Parathyroid adenoma (tissue), 2 donors: Measurements from ENCODE around the gene PRPF38B.

Experiments
- H2AFZ ChIP-seq: fragments of 300-600 bp; sonication (generic); one replicate; pipeline ENCODE4 v1.7.0; 2017; ENCODE audit warnings: antibody characterized with exemption, mild to moderate bottlenecking
- H3K27ac ChIP-seq: fragments of 300-600 bp; sonication (generic); one replicate; pipeline ENCODE4 v1.7.0; 2017
- H3K27me3 ChIP-seq: fragments of 300-600 bp; sonication (generic); one replicate; pipeline ENCODE4 v1.7.0; 2017; ENCODE audit warnings: low read length; ENCODE audit not compliant: control insufficient read depth, insufficient read depth
- H3K36me3 ChIP-seq: fragments of 300-600 bp; sonication (generic); one replicate; pipeline ENCODE4 v1.7.0; 2017; ENCODE audit warnings: low read length; ENCODE audit not compliant: control insufficient read depth, insufficient read depth
- H3K4me1 ChIP-seq: fragments of 300-600 bp; sonication (generic); one replicate; pipeline ENCODE4 v1.7.0; 2017; ENCODE audit warnings: control low read depth
- H3K4me2 ChIP-seq: fragments of 300-600 bp; sonication (generic); one replicate; pipeline ENCODE4 v1.7.0; 2017; ENCODE audit warnings: low read length
- H3K4me3 ChIP-seq: fragments of 300-600 bp; sonication (generic); one replicate; pipeline ENCODE4 v1.7.0; 2017; ENCODE audit warnings: low read depth, low read length
- H3K79me2 ChIP-seq: fragments of 300-600 bp; sonication (generic); one replicate; pipeline ENCODE4 v1.7.0; 2017; ENCODE audit warnings: control low read depth
- H3K9ac ChIP-seq: fragments of 300-600 bp; sonication (generic); one replicate; pipeline ENCODE4 v1.7.0; 2017; ENCODE audit warnings: mild to moderate bottlenecking
- H3K9me3 ChIP-seq: fragments of 300-600 bp; sonication (generic); one replicate; pipeline ENCODE4 v1.7.0; 2017; ENCODE audit warnings: low read length; ENCODE audit not compliant: control insufficient read depth
- TF ChIP-seq, protein P1 (sequence below): fragments of 300-600 bp; sonication (generic); IDR thresholded peaks from one replicate; pipeline ENCODE4 v1.7.0; 2017; ENCODE audit warnings: antibody characterized with exemption, mild to moderate bottlenecking
- donor health status: primary hyperparathyroidism.

PRPF38B gene

DNA sequence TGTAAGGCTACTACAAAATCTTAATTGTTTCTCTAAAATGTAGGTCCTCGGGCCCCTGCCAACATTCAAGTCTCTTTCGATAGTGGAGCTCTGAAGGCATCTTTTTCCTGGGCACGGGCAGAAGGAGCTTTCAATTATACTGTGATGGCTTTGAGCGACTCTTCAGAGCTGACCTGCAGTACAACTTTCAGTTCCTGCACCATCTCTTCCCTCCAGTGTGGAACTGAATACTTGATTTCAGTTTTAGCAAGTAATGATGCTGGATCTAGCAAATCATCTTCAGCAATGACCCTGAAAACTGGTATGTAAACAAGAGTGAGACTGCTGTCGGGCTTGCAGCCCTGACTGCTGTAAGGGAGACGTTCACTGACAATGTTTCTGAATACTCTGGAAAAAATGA is 30.2 kb downstream of the PRPF38B start:
- H3K9ac ChIP-seq, result no peak overlapping the region
- TF ChIP-seq, protein P1, sequence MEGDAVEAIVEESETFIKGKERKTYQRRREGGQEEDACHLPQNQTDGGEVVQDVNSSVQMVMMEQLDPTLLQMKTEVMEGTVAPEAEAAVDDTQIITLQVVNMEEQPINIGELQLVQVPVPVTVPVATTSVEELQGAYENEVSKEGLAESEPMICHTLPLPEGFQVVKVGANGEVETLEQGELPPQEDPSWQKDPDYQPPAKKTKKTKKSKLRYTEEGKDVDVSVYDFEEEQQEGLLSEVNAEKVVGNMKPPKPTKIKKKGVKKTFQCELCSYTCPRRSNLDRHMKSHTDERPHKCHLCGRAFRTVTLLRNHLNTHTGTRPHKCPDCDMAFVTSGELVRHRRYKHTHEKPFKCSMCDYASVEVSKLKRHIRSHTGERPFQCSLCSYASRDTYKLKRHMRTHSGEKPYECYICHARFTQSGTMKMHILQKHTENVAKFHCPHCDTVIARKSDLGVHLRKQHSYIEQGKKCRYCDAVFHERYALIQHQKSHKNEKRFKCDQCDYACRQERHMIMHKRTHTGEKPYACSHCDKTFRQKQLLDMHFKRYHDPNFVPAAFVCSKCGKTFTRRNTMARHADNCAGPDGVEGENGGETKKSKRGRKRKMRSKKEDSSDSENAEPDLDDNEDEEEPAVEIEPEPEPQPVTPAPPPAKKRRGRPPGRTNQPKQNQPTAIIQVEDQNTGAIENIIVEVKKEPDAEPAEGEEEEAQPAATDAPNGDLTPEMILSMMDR, result no peak
- H3K4me3 ChIP-seq, result no peak overlapping the region
- H3K4me2 ChIP-seq, result peak overlapping the region; percentile 18
- no peaks in the 10 kb centered on the region for H3K36me3 ChIP-seq
- H3K27ac ChIP-seq, result no peak overlapping the region
- H3K4me1 ChIP-seq, result no peaks in the 10 kb centered on the region
- peak overlapping the region; percentile 60 for H2AFZ ChIP-seq
- no peaks in the 10 kb centered on the region for H3K79me2 ChIP-seq
- no peaks in the 10 kb centered on the region for H3K9me3 ChIP-seq
- H3K27me3 ChIP-seq, result no peaks in the 10 kb centered on the region

DNA sequence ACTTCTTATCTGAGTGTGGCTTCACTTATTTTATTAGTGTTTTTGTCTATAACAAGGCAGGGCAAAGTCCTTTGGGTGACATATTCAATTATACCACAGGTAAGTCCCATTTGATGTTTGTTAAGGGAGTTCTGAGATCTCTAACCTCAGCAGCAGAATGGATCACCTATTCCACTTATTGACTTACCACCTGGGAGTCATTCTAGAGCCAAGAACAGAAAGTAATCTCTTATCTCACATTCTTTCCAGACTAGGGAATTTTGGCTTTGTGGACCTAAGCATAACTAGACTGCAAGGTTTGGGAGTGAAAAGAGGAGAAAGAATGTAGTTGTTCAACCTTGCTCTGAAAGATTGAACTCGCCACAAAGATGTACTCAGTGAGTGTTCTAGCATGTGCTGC is 33.8 kb downstream of the PRPF38B start:
- Histone ChIP-seq H2AFZ (no peak overlapping the region), H3K79me2 (no peaks in the 10 kb centered on the region), H3K4me1 (no peaks in the 10 kb centered on the region), H3K4me3 (no peak overlapping the region), H3K27ac (no peak overlapping the region), H3K9ac (no peak overlapping the region), H3K9me3 (no peaks in the 10 kb centered on the region), H3K27me3 (no peaks in the 10 kb centered on the region), H3K4me2 (no peak overlapping the region), H3K36me3 (no peaks in the 10 kb centered on the region)
- TF ChIP-seq, protein P1, result no peak

DNA sequence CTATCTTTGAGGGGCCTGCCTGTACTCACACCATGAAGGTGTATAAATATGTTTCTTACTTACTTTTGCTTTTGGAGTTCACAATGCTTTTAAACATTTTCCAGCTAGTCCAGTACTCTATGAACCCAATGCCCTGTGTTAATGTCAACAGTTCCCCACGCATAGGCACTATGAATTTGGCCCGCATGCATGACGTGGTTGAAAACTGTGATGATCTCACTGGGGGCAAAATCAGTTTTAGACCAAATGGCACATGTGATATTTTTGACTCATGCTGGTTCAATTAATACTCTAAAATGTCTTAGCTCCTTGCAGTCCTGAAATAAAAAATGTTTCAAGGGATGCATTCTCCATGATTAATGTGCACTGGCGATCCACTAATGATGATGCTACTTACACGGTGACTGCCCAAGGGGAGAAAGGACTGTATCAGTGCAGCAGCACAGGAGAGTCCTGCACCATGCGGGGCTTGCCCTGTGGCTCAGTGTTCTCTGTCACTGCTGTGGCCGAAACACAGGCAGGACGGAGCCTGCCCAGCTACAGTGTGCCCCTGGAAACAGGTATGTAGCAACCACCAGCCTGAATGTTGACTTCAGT is 36.3 kb downstream of the PRPF38B start:
- Histone ChIP-seq H3K4me3 (no peak overlapping the region), H3K27ac (no peak overlapping the region), H3K27me3 (no peaks in the 10 kb centered on the region), H3K9ac (no peak overlapping the region), H3K4me2 (no peak overlapping the region), H3K36me3 (no peaks in the 10 kb centered on the region), H3K79me2 (no peaks in the 10 kb centered on the region), H2AFZ (no peak overlapping the region), H3K9me3 (no peaks in the 10 kb centered on the region), H3K4me1 (no peaks in the 10 kb centered on the region)
- TF ChIP-seq, protein P1, result no peak

DNA sequence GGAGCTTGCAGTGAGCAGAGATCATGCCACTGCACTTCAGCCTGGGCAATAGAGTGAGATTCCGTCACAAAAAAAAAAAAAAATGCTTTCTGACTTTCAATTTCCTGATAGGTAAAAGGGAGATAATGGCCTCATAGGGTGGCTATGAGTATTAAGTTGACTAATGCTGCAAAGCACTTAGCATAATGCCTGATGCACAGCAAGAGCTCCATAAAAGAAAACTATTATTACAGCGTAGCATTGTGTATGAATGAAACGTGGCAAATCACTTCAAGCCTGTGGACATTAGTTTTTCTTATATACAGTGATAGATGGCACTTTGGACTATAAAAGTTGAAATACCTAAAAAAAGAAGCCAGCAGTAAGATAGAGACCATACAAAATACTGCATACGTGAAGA is 37.4 kb downstream of the PRPF38B start:
- Histone ChIP-seq H3K9ac (no peak overlapping the region), H3K4me2 (no peak overlapping the region), H3K4me3 (no peak overlapping the region), H3K9me3 (no peaks in the 10 kb centered on the region), H3K4me1 (no peaks in the 10 kb centered on the region), H3K27ac (no peak overlapping the region), H3K27me3 (no peaks in the 10 kb centered on the region), H2AFZ (no peak overlapping the region), H3K36me3 (no peaks in the 10 kb centered on the region), H3K79me2 (no peaks in the 10 kb centered on the region)
- TF ChIP-seq, protein P1, result no peak

DNA sequence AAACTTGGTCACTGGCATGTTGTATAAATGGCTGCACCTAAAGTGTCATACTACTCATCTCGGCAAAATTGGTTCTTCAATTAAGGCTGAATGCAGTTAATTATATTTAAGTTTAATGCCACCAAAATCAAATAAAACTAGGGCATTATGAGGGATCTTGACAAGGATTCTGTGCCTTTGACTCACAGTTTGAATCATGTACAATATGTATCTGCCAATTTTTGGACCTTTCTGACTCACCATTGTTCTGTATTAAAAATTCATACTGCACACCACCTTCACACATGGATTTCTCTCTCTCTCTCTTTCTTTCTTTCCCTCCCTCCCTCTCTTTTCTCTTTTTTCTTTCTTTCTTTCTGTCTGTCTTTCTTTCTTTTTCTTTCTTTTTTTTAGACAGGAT is 40.3 kb downstream of the PRPF38B start:
- H2AFZ ChIP-seq, result no peak overlapping the region
- TF ChIP-seq, protein P1, result no peak

More for the DNA sequence above, 40.3 kb downstream of the PRPF38B start:
- Histone ChIP-seq H3K4me2 (no peak overlapping the region), H3K36me3 (no peaks in the 10 kb centered on the region), H3K4me1 (no peaks in the 10 kb centered on the region), H3K79me2 (no peaks in the 10 kb centered on the region), H3K9ac (no peak overlapping the region), H3K27me3 (no peaks in the 10 kb centered on the region), H3K27ac (no peak overlapping the region), H3K9me3 (no peaks in the 10 kb centered on the region), H3K4me3 (no peak overlapping the region)
